ENCODE measurements around the gene ESRRG. TPM values are rescaled to one million over a fixed set of nuclear protein-coding genes. Genes with fewer than 3 reads are reported as not detected.
"Not testable (repeated sequence)": the region's sequence is repeated elsewhere in the genome, so short reads cannot be mapped to it uniquely, and the experiment has no call there.

Gene ESRRG
- total RNA-seq, 1 donor from 2014 or later: 6.9 TPM

GRCh38 chr1:216704065-216704464 is 19.2 kb downstream of the ESRRG start:
- DNase-seq: not testable (repeated sequence)

GRCh38 chr1:216702170-216702569 is 21.1 kb downstream of the ESRRG start:
- no peak for DNase-seq

GRCh38 chr1:216700779-216701178 is 22.4 kb downstream of the ESRRG start:
- DNase-seq: no peak

GRCh38 chr1:216691710-216692109 is 31.5 kb downstream of the ESRRG start:
- DNase-seq: no peak

GRCh38 chr1:216690603-216691002 is 32.6 kb downstream of the ESRRG start:
- no peak for DNase-seq

- DNase-seq: no peak
Observed at GRCh38 chr1:216688127-216688657, 35.0 kb downstream of the ESRRG start.

- peak; percentile 15 for DNase-seq
Observed at GRCh38 chr1:216686860-216687766, 36.1 kb downstream of the ESRRG start.

- DNase-seq: no peak
Observed at GRCh38 chr1:216682752-216683151, 40.5 kb downstream of the ESRRG start.

- DNase-seq: no peak
Observed at GRCh38 chr1:216679108-216679507, 44.1 kb downstream of the ESRRG start.

- DNase-seq: no peak
Observed at GRCh38 chr1:216670118-216670883, 52.9 kb downstream of the ESRRG start.

- DNase-seq: no peak
Observed at GRCh38 chr1:216666441-216666840, 56.8 kb downstream of the ESRRG start.

- DNase-seq: no peak
Observed at GRCh38 chr1:216665856-216666255, 57.4 kb downstream of the ESRRG start.

- DNase-seq: no peak
Observed at GRCh38 chr1:216665406-216665805, 57.8 kb downstream of the ESRRG start.

- DNase-seq: no peak
Observed at GRCh38 chr1:216662681-216663080, 60.5 kb downstream of the ESRRG start.

GRCh38 chr1:216660561-216660960 is 62.7 kb downstream of the ESRRG start:
- DNase-seq: no peak

GRCh38 chr1:216653001-216653400 is 70.2 kb downstream of the ESRRG start:
- no peak for DNase-seq

- DNase-seq: no peak
Observed at GRCh38 chr1:216651826-216652418, 71.3 kb downstream of the ESRRG start.

GRCh38 chr1:216643176-216643575 is 80.1 kb downstream of the ESRRG start:
- no peak for DNase-seq

GRCh38 chr1:216641669-216642460 is 81.4 kb downstream of the ESRRG start:
- no peak for DNase-seq

- DNase-seq: no peak
Observed at GRCh38 chr1:216640100-216640499, 83.1 kb downstream of the ESRRG start.

- DNase-seq: no peak
Observed at GRCh38 chr1:216632980-216633379, 90.2 kb downstream of the ESRRG start.

GRCh38 chr1:216630532-216630931 is 92.7 kb downstream of the ESRRG start:
- no peak for DNase-seq

All from occipital lobe (tissue), 2 donors.